IPS-18a (cell line): Measurements from ENCODE around the gene ABHD18.
"Not testable (repeated sequence)": the region's sequence is repeated elsewhere in the genome, so short reads cannot be mapped to it uniquely, and the experiment has no call there.

ENCODE experiments used
- H3K27ac ChIP-seq: one replicate; pipeline ENCODE4 v1.5.1; 2013; ENCODE audit warnings: low read length
- H3K27me3 ChIP-seq: one replicate; pipeline ENCODE4 v1.6.1; 2013; ENCODE audit warnings: mild to moderate bottlenecking, low read length; ENCODE audit not compliant: control insufficient read depth, insufficient read depth
- H3K36me3 ChIP-seq: one replicate; pipeline ENCODE4 v1.6.1; 2013; ENCODE audit warnings: low read depth, low read length; ENCODE audit not compliant: control insufficient read depth
- H3K4me1 ChIP-seq: one replicate; pipeline ENCODE4 v1.6.1; 2013; ENCODE audit warnings: low read depth, low read length; ENCODE audit not compliant: control insufficient read depth
- H3K4me3 ChIP-seq: one replicate; pipeline ENCODE4 v1.5.1; 2013; ENCODE audit warnings: low read length
- H3K9ac ChIP-seq: one replicate; pipeline ENCODE4 v1.6.1; 2013; ENCODE audit warnings: mild to moderate bottlenecking, low read length, moderate library complexity
- H3K9me3 ChIP-seq: one replicate; pipeline ENCODE4 v1.6.1; 2013; ENCODE audit warnings: low read depth, low read length; ENCODE audit not compliant: control insufficient read depth

The ABHD18 gene

GRCh38 chr4:127965062-127965802 lies at the start of gene ABHD18, which contains the start of gene MFSD8:
Gene ABHD18 (plus strand): TSS chr4:127965406. CDS start chr4:127982956, 17,550 bp downstream.
Gene MFSD8 (minus strand): TSS chr4:127965173. CDS start chr4:127965133, 40 bp downstream.
- Histone ChIP-seq H3K27ac (peak within 1 kb of the TSS; percentile 87), H3K4me3 (peak within 1 kb of the TSS; percentile 99), H3K9me3 (no peaks in the 10 kb centered on the region), H3K9ac (peak within 1 kb of the TSS; percentile 92), H3K36me3 (no peaks in the 10 kb centered on the region), H3K27me3 (no peaks in the 10 kb centered on the region), H3K4me1 (no peaks in the 10 kb centered on the region)

GRCh38 chr4:127916512-127916911 lies 48.7 kb upstream of the ABHD18 start:
- Histone ChIP-seq H3K27me3 (no peaks in the 10 kb centered on the region), H3K9ac (no peak overlapping the region), H3K9me3 (no peaks in the 10 kb centered on the region), H3K4me3 (no peak overlapping the region), H3K27ac (no peak overlapping the region), H3K4me1 (no peaks in the 10 kb centered on the region), H3K36me3 (peaks cover 16% of the 10 kb centered on the region)

GRCh38 chr4:127917151-127917550 lies 48.1 kb upstream of the ABHD18 start:
- Histone ChIP-seq H3K4me3 (no peak overlapping the region), H3K27ac (no peak overlapping the region), H3K9me3 (no peaks in the 10 kb centered on the region), H3K4me1 (no peaks in the 10 kb centered on the region), H3K9ac (no peak overlapping the region), H3K27me3 (no peaks in the 10 kb centered on the region), H3K36me3 (peaks cover 17% of the 10 kb centered on the region)

GRCh38 chr4:127920521-127920920 lies 44.7 kb upstream of the ABHD18 start:
- no peak overlapping the region for H3K27ac ChIP-seq
- no peak overlapping the region for H3K9ac ChIP-seq
- H3K4me3 ChIP-seq: no peak overlapping the region
- H3K4me1 ChIP-seq: no peaks in the 10 kb centered on the region
- no peaks in the 10 kb centered on the region for H3K9me3 ChIP-seq
- H3K36me3 ChIP-seq: peaks cover 17% of the 10 kb centered on the region
- no peaks in the 10 kb centered on the region for H3K27me3 ChIP-seq

- H3K27me3 ChIP-seq: no peaks in the 10 kb centered on the region
- H3K9ac ChIP-seq: no peak overlapping the region
- H3K36me3 ChIP-seq: peaks cover 17% of the 10 kb centered on the region
Measured at GRCh38 chr4:127922226-127922625, 43.0 kb upstream of the ABHD18 start.

GRCh38 chr4:127925720-127926119 lies 39.5 kb upstream of the ABHD18 start:
- H3K27me3 ChIP-seq, H3K9ac ChIP-seq, H3K36me3 ChIP-seq, H3K27ac ChIP-seq, H3K9me3 ChIP-seq, H3K4me3 ChIP-seq, H3K4me1 ChIP-seq: not testable (repeated sequence)

More at GRCh38 chr4:127922226-127922625, 43.0 kb upstream of the ABHD18 start:
- no peaks in the 10 kb centered on the region for H3K4me1 ChIP-seq
- H3K27ac ChIP-seq: no peak overlapping the region
- no peak overlapping the region for H3K4me3 ChIP-seq
- no peaks in the 10 kb centered on the region for H3K9me3 ChIP-seq

- H3K27me3 ChIP-seq: no peaks in the 10 kb centered on the region
- H3K9me3 ChIP-seq: no peaks in the 10 kb centered on the region
- no peaks in the 10 kb centered on the region for H3K4me1 ChIP-seq
- no peaks in the 10 kb centered on the region for H3K36me3 ChIP-seq
- no peak overlapping the region for H3K4me3 ChIP-seq
- no peak overlapping the region for H3K27ac ChIP-seq
- no peak overlapping the region for H3K9ac ChIP-seq
Measured at GRCh38 chr4:127930175-127930574, 35.0 kb upstream of the ABHD18 start.

GRCh38 chr4:127931836-127932235 lies 33.4 kb upstream of the ABHD18 start:
- not testable (repeated sequence) for H3K9me3 ChIP-seq, H3K9ac ChIP-seq, H3K4me3 ChIP-seq, H3K27me3 ChIP-seq, H3K4me1 ChIP-seq, H3K36me3 ChIP-seq, H3K27ac ChIP-seq

- Histone ChIP-seq H3K9ac (no peak overlapping the region), H3K27ac (no peak overlapping the region), H3K36me3 (peaks cover 9% of the 10 kb centered on the region), H3K9me3 (no peaks in the 10 kb centered on the region), H3K4me1 (no peaks in the 10 kb centered on the region), H3K27me3 (no peaks in the 10 kb centered on the region), H3K4me3 (no peak overlapping the region)
Measured at GRCh38 chr4:127936974-127937373, 28.2 kb upstream of the ABHD18 start.

- no peaks in the 10 kb centered on the region for H3K4me1 ChIP-seq
- H3K4me3 ChIP-seq: no peak overlapping the region
- H3K27ac ChIP-seq: no peak overlapping the region
- no peaks in the 10 kb centered on the region for H3K9me3 ChIP-seq
- H3K27me3 ChIP-seq: no peaks in the 10 kb centered on the region
- H3K36me3 ChIP-seq: peaks cover 6% of the 10 kb centered on the region
- no peak overlapping the region for H3K9ac ChIP-seq
Measured at GRCh38 chr4:127957105-127957504, 8.1 kb upstream of the ABHD18 start.

- H3K27me3 ChIP-seq: no peaks in the 10 kb centered on the region
- no peak overlapping the region for H3K27ac ChIP-seq
- H3K4me1 ChIP-seq: no peaks in the 10 kb centered on the region
- no peaks in the 10 kb centered on the region for H3K9me3 ChIP-seq
- H3K9ac ChIP-seq: no peak overlapping the region
- H3K36me3 ChIP-seq: peaks cover 6% of the 10 kb centered on the region
- H3K4me3 ChIP-seq: no peak overlapping the region
Measured at GRCh38 chr4:127959794-127960193, 5.4 kb upstream of the ABHD18 start.
